ENCODE results near the gene NETO2. TPM values are rescaled to one million over a fixed set of nuclear protein-coding genes. Genes with fewer than 3 reads are reported as not detected.

Gene NETO2
- total and polyA plus RNA-seq, 2 of the 13 experiments (the other 11 are each of a cell fraction or from before 2014, with no cell fraction given), result 8.2 to 13.5 TPM

GRCh38 chr16:47057630-47057993 lies 86.1 kb downstream of the NETO2 start (continued):
- TF ChIP-seq ZNF704 (CRISPR knock-in tag; IDR thresholded peaks at IDR 0.05; ENCODE audit: borderline replicate concordance), result no peak
- 0 out of 2 replicates have a peak, but pooled peaks have one; percentile 46 for TF ChIP-seq AKAP8 (CRISPR knock-in tag; IDR thresholded peaks at IDR 0.05)
- TF ChIP-seq ZKSCAN1 (IDR thresholded peaks at IDR 0.05; ENCODE audit: low read length), result peak; percentile 68; the same call in 1 of the 2 replicates
- no peak for TF ChIP-seq ZNF484 (CRISPR knock-in tag; IDR thresholded peaks at IDR 0.05; ENCODE audit: borderline replicate concordance, low read depth)
- TF ChIP-seq ZFX (CRISPR knock-in tag; IDR thresholded peaks at IDR 0.05; ENCODE audit: low read depth), result peak; percentile 33
- no peak for TF ChIP-seq SOX6 (IDR thresholded peaks at IDR 0.05)
- TF ChIP-seq SOX6 (CRISPR knock-in tag; IDR thresholded peaks at IDR 0.05), result 0 out of 2 replicates have a peak, but pooled peaks have one; percentile 15
- no peak for TF ChIP-seq SAFB2 (CRISPR knock-in tag; IDR thresholded peaks at IDR 0.05; ENCODE audit: borderline replicate concordance, low read depth)
- peak; percentile 66; the same call in 1 of the 2 replicates for TF ChIP-seq SPEN (CRISPR knock-in tag; IDR thresholded peaks at IDR 0.05; ENCODE audit: low read depth)
- TF ChIP-seq RELA (CRISPR knock-in tag; IDR thresholded peaks at IDR 0.05), result no peak
- TF ChIP-seq ZFY (CRISPR knock-in tag; IDR thresholded peaks at IDR 0.05), result peak; percentile 38; the same call in 1 of the 2 replicates
- TF ChIP-seq SIX1 (CRISPR knock-in tag; IDR thresholded peaks at IDR 0.05; ENCODE audit: borderline replicate concordance), result no peak
- TF ChIP-seq SOX13 (IDR thresholded peaks at IDR 0.05), result no peak
- TF ChIP-seq SOX13 (CRISPR knock-in tag; conservative IDR thresholded peaks at IDR 0.05 in 1 of 2, IDR thresholded peaks at IDR 0.05 in 1 of 2), result no peak
- TF ChIP-seq GPBP1L1 (CRISPR knock-in tag; IDR thresholded peaks at IDR 0.05), result no peak

Measured in HepG2 (cell line).